HepG2 (cell line): ENCODE measurements around the gene CYTH1. TPM values are rescaled to one million over a fixed set of nuclear protein-coding genes. Genes with fewer than 3 reads are reported as not detected.

ENCODE experiments used
- ATAC-seq: fragments of 200-7000 bp; cut with Tn5 transposase; 3 replicates; pipeline ENCODE4 v1.9.1; 2020; ENCODE audit warnings: mild to moderate bottlenecking, moderate library complexity
- BruUV-seq: library from RNA; stranded (reverse); fragments of 400-500 nt; replicated peaks from 2 replicates; lab custom pipeline; 2021; lab: Mats Ljungman, UMichigan
- CTCF ChIA-PET: fragments of 300-600 bp; formaldehyde crosslinking; extraction: SDS; loops from one replicate; lab custom pipeline; 2021; ENCODE audit warnings: low total read pairs, inconsistent platforms, low intra/inter-chr PET ratio; lab: Yijun Ruan, JAX
- POLR2A ChIA-PET: fragments of 350-600 bp; sonication (Branson Sonifier 250); formaldehyde crosslinking; loops from one replicate; lab custom pipeline; 2020; ENCODE audit warnings: antibody characterized with exemption, inconsistent platforms; lab: Yijun Ruan, JAX
- DNase-seq: peaks from one replicate; pipeline ENCODE4 v3.0.0-alpha.2; 2015; ENCODE audit warnings: low spot score
- FAIRE-seq: peaks from 3 replicates; lab custom pipeline; 2011; peaks lifted over from hg19 to GRCh38; lab: Jason Lieb, UNC
- H2AFZ ChIP-seq: one replicate; pipeline ENCODE4 v1.6.1; 2011; ENCODE audit warnings: low read length, inconsistent platforms
- H3K27ac ChIP-seq: fragments of 300-600 bp; 3 replicates; pipeline ENCODE4 v1.8.0; 2011; ENCODE audit warnings: mixed run types, mild to moderate bottlenecking, mixed read lengths, low read length, inconsistent platforms; ENCODE audit not compliant: insufficient read depth; ENCODE audit errors: extremely low read length
- H3K27me3 ChIP-seq, 2 experiments: fragments of 200-600 bp in 1 of 2; 2 replicates in 1 of 2; 3 replicates in 1 of 2; pipeline versions ENCODE4 v1.6.0 to v1.8.0; 2011; ENCODE audit warnings: low read length in 2 of 2, mild to moderate bottlenecking in 2 of 2, moderate library complexity in 2 of 2, inconsistent platforms in 1 of 2; ENCODE audit not compliant: insufficient read depth in 2 of 2, control insufficient read depth in 1 of 2
- H3K36me3 ChIP-seq, 2 experiments: fragments of 200-600 bp in 1 of 2; replicated peaks in 1 of 2; 2 replicates in 1 of 2; 3 replicates in 1 of 2; pipeline versions ENCODE4 v1.5.1 to v1.8.0; 2011; ENCODE audit warnings: low read length in 2 of 2, inconsistent platforms in 1 of 2; ENCODE audit not compliant: insufficient read depth in 2 of 2, control insufficient read depth in 1 of 2
- H3K4me1 ChIP-seq: 2 replicates; pipeline ENCODE4 v1.5.1; 2012; ENCODE audit warnings: low read length, inconsistent platforms; ENCODE audit not compliant: insufficient read depth
- H3K4me2 ChIP-seq: 2 replicates; pipeline ENCODE4 v1.6.0; 2011; ENCODE audit warnings: low read depth, low read length, inconsistent platforms
- H3K4me3 ChIP-seq, 3 experiments: fragments of 200-600 bp in 1 of 3; sonication (generic), shearing (Covaris generic) in 1 of 3; replicated peaks in 1 of 3; 2 replicates each; pipeline ENCODE4 v1.5.1; 2011 to 2016; ENCODE audit warnings: low read length in 3 of 3, inconsistent platforms in 2 of 3, low read depth in 2 of 3, mild to moderate bottlenecking in 2 of 3, control low read depth in 1 of 3, mixed read lengths in 1 of 3; ENCODE audit not compliant: insufficient read depth in 1 of 3
- H3K79me2 ChIP-seq: one replicate; pipeline ENCODE4 v1.6.1; 2011; ENCODE audit warnings: low read length, inconsistent platforms; ENCODE audit not compliant: insufficient read depth
- H3K9ac ChIP-seq: 2 replicates; pipeline ENCODE4 v1.6.0; 2011; ENCODE audit warnings: mild to moderate bottlenecking, low read depth, low read length, inconsistent platforms; ENCODE audit not compliant: insufficient read depth
- H3K9me3 ChIP-seq: 2 replicates; pipeline ENCODE4 v1.5.1; 2012; ENCODE audit warnings: mild to moderate bottlenecking, low read length
- H4K20me1 ChIP-seq: 2 replicates; pipeline ENCODE4 v1.6.0; 2011; ENCODE audit warnings: inconsistent platforms, mild to moderate bottlenecking, low read length, moderate library complexity; ENCODE audit not compliant: insufficient read depth
- BCL6 ChIP-seq: IDR thresholded peaks from 2 replicates; pipeline ENCODE4 v1.6.1; 2016; ENCODE audit warnings: missing genetic modification reagents, missing compliant biosample characterization
- CBX5 ChIP-seq: sonication (generic); formaldehyde crosslinking; IDR thresholded peaks from 2 replicates; pipeline ENCODE4 v1.4.0; 2020; ENCODE audit warnings: missing genetic modification reagents, borderline replicate concordance
- FOXA3 ChIP-seq: IDR thresholded peaks from 2 replicates; pipeline ENCODE4 v1.6.1; 2016; ENCODE audit warnings: missing genetic modification reagents, missing compliant biosample characterization
- RFX5 ChIP-seq: IDR thresholded peaks from 2 replicates; pipeline ENCODE4 v1.6.1; 2011; ENCODE audit warnings: low read depth, low read length, improper control_type of control experiment
- SETDB1 ChIP-seq: sonication (generic); formaldehyde crosslinking; IDR thresholded peaks from 2 replicates; pipeline ENCODE4 v1.5.1; 2020; ENCODE audit warnings: missing genetic modification reagents, mild to moderate bottlenecking, borderline replicate concordance
- TBP ChIP-seq: sonication (generic); formaldehyde crosslinking; IDR thresholded peaks from 2 replicates; pipeline ENCODE4 v1.5.0; 2020; ENCODE audit warnings: missing genetic modification reagents
- ZBTB38 ChIP-seq: sonication (generic); formaldehyde crosslinking; IDR thresholded peaks from 2 replicates; pipeline ENCODE4 v1.5.1; 2020; ENCODE audit warnings: mild to moderate bottlenecking, missing genetic modification reagents
- ZFP62 ChIP-seq: sonication (generic); formaldehyde crosslinking; IDR thresholded peaks from 2 replicates; pipeline ENCODE4 v1.4.0; 2020; ENCODE audit warnings: missing genetic modification reagents
- WGBS: methylation state at CpG from one replicate; pipeline ENCODE4 v1.1.6; 2017; ENCODE audit warnings: low lambda C conversion rate; 5-methylcytosine and 5-hydroxymethylcytosine counted together
- in situ Hi-C: cut with HindIII; loops from 2 replicates; pipeline ENCODE4 v1.10.0; 2017; ENCODE audit warnings: low pct_unique_long_range_greater_than_20kb; ENCODE audit not compliant: extremely low pct_ligation_motif_present
- intact Hi-C: fragments of 100-400 bp; cut with micrococcal nuclease; formaldehyde crosslinking; loops from one replicate; pipeline ENCODE4 v1.10.0; 2022; ENCODE audit not compliant: unreplicated experiment
- polyA plus RNA-seq, 8 experiments: library from polyadenylated mRNA; depleted of rRNA in 3 of 8; stranded (reverse) in 7 of 8; unstranded in 1 of 8; fragments of >200 nt; fragmentation: Illumina TruSeq in 4 of 8; extraction: Trizol in 4 of 8; gene quantifications; 2 replicates each; pipeline versions ENCODE4 v1.2.1 to v1.2.3, GENCODE V29; 2011 to 2016; ENCODE audit warnings: low read depth in 4 of 8, missing spikeins in 1 of 8, mixed read lengths in 1 of 8; ENCODE audit not compliant: insufficient read depth in 1 of 8
- total RNA-seq, 5 experiments: library from RNA; depleted of rRNA; stranded (reverse); fragments of >200 nt; fragmentation: Illumina TruSeq; extraction: Trizol; gene quantifications; 2 replicates each; pipeline ENCODE4 v1.2.3, GENCODE V29; 2016; ENCODE audit warnings: low read depth in 1 of 5
- TF ChIP-seq, protein P1 (sequence below): sonication (generic); formaldehyde crosslinking; conservative IDR thresholded peaks from 2 replicates; pipeline ENCODE4 v1.4.0; 2020; ENCODE audit warnings: missing genetic modification reagents

CYTH1 gene
- total and polyA plus RNA-seq, 2 of the 13 experiments (the other 11 are each of a cell fraction or from before 2014, with no cell fraction given), result 20.1 to 48.9 TPM

DNA sequence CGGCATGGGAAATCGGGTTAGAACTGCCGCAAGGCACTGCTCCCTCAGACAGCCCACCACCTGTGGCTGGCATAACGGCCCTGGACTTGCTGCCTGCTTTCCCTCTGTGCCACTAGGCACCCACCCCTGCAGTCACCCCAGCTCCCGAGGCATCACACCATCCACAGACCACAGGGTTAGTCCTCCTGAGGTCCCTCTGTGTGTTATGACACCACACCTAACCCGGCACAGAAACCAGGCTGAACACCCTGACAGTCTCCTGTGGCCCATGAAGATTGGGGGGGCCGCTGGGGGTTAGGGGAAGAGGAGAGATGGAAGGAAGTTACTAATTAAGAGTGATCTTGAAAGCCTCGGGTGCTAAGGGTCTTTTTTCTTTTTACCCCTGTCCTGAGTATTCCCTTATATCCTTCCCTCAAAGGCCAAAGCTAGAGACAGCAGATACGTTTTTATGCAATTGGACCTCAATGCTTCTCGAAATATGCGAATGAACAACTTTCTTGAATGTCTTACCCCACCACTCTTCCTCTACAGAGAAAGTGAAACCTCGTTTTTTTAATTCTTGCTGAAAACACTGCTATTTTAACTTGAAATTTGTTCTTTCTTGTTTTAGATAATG is 7.0 kb downstream of the CYTH1 start:
- Histone ChIP-seq H3K27me3 (no peaks in the 10 kb centered on the region), H3K9me3 (no peaks in the 10 kb centered on the region), H3K27ac (no peak overlapping the region), H4K20me1 (peaks cover 12% of the 10 kb centered on the region), H2AFZ (no peak overlapping the region), H3K4me3 (no peak overlapping the region)
- CTCF ChIA-PET, result no interaction called here
- no TSS peak for BruUV-seq
- in situ Hi-C loops, result no loop called here
- ATAC-seq, result peak; percentile 42
- intact Hi-C loops, result no loop called here
- TF ChIP-seq, protein P1, sequence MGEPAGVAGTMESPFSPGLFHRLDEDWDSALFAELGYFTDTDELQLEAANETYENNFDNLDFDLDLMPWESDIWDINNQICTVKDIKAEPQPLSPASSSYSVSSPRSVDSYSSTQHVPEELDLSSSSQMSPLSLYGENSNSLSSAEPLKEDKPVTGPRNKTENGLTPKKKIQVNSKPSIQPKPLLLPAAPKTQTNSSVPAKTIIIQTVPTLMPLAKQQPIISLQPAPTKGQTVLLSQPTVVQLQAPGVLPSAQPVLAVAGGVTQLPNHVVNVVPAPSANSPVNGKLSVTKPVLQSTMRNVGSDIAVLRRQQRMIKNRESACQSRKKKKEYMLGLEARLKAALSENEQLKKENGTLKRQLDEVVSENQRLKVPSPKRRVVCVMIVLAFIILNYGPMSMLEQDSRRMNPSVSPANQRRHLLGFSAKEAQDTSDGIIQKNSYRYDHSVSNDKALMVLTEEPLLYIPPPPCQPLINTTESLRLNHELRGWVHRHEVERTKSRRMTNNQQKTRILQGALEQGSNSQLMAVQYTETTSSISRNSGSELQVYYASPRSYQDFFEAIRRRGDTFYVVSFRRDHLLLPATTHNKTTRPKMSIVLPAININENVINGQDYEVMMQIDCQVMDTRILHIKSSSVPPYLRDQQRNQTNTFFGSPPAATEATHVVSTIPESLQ (CRISPR knock-in tag), result no peak
- TF ChIP-seq RFX5 (no peak), TBP (CRISPR knock-in tag) (no peak), BCL6 (CRISPR knock-in tag) (no peak), SETDB1 (no peak), ZBTB38 (CRISPR knock-in tag) (0 out of 2 replicates have a peak, but pooled peaks have one; percentile 31), ZFP62 (CRISPR knock-in tag) (no peak), CBX5 (CRISPR knock-in tag) (no peak), FOXA3 (CRISPR knock-in tag) (no peak)
- TF ChIP-seq, all 625 proteins: peak for 1
- H3K4me1 ChIP-seq, result peaks cover 27% of the 10 kb centered on the region
- no peak overlapping the region for H3K9ac ChIP-seq
- POLR2A ChIA-PET, result interaction anchor here (0.5 kb wide), 1 partner anchor 18 kb away, joined by 3 read pairs; no protein-coding TSS in a partner anchor
- FAIRE-seq (no peak), DNase-seq (no peak)
- H3K79me2 ChIP-seq, result peaks cover 75% of the 10 kb centered on the region
- no peak overlapping the region for H3K4me2 ChIP-seq
- H3K36me3 ChIP-seq, result peaks cover 0 to 1% of the 10 kb centered on the region in 2 experiments; a peak in 2 of 5 replicates
- WGBS, result 94% methylated on average over 12 of the region's 12 CpGs
